WTC11 (cell line): ENCODE measurements around the gene NDST4.

ENCODE experiments used
- ARID4B ChIP-seq: sonication (generic); formaldehyde crosslinking; IDR thresholded peaks from 2 replicates; pipeline ENCODE4 v1.8.0; 2023; ENCODE audit warnings: missing genetic modification reagents, mild to moderate bottlenecking, borderline replicate concordance
- CREM ChIP-seq: sonication (generic); formaldehyde crosslinking; IDR thresholded peaks from 2 replicates; pipeline ENCODE4 v1.8.1; 2022; ENCODE audit warnings: mild to moderate bottlenecking, missing genetic modification reagents, moderate library complexity
- CTCF ChIP-seq: fragments of 200-600 bp; IDR thresholded peaks from 2 replicates; pipeline ENCODE4 v1.8.0; 2022; ENCODE audit warnings: antibody characterized with exemption
- ERG ChIP-seq: fragments of 250-450 bp; sonication (Bioruptor Pico); IDR thresholded peaks from 2 replicates; pipeline ENCODE4 v1.8.0; 2021; ENCODE audit warnings: mild to moderate bottlenecking
- ETV6 ChIP-seq: sonication (generic); formaldehyde crosslinking; IDR thresholded peaks from 2 replicates; pipeline ENCODE4 v1.8.1; 2022; ENCODE audit warnings: mild to moderate bottlenecking, missing genetic modification reagents
- FOXP4 ChIP-seq: sonication (generic); formaldehyde crosslinking; IDR thresholded peaks from 2 replicates; pipeline ENCODE4 v1.8.0; 2022; ENCODE audit warnings: mild to moderate bottlenecking, missing genetic modification reagents
- IRF1 ChIP-seq: sonication (generic); formaldehyde crosslinking; IDR thresholded peaks from 2 replicates; pipeline ENCODE4 v1.8.0; 2023; ENCODE audit warnings: missing genetic modification reagents
- MAX ChIP-seq: sonication (generic); formaldehyde crosslinking; IDR thresholded peaks from 2 replicates; pipeline ENCODE4 v1.8.0; 2022; ENCODE audit warnings: mild to moderate bottlenecking, missing genetic modification reagents
- NFE2L1 ChIP-seq: sonication (generic); formaldehyde crosslinking; IDR thresholded peaks from 2 replicates; pipeline ENCODE4 v1.8.1; 2023; ENCODE audit warnings: missing genetic modification reagents
- RELA ChIP-seq: sonication (generic); formaldehyde crosslinking; IDR thresholded peaks from 2 replicates; pipeline ENCODE4 v1.8.1; 2022; ENCODE audit warnings: missing genetic modification reagents, mild to moderate bottlenecking, borderline replicate concordance
- USF1 ChIP-seq: sonication (generic); formaldehyde crosslinking; IDR thresholded peaks from 2 replicates; pipeline ENCODE4 v1.8.0; 2022; ENCODE audit warnings: mild to moderate bottlenecking, missing genetic modification reagents
- ZBTB21 ChIP-seq: sonication (generic); formaldehyde crosslinking; IDR thresholded peaks from 2 replicates; pipeline ENCODE4 v1.8.1; 2023; ENCODE audit warnings: mild to moderate bottlenecking, missing genetic modification reagents, borderline replicate concordance
- TF ChIP-seq, protein P1 (sequence below): sonication (generic); formaldehyde crosslinking; IDR thresholded peaks from 2 replicates; pipeline ENCODE4 v1.8.1; 2022; ENCODE audit warnings: mild to moderate bottlenecking, moderate library complexity, missing genetic modification reagents

DNA sequence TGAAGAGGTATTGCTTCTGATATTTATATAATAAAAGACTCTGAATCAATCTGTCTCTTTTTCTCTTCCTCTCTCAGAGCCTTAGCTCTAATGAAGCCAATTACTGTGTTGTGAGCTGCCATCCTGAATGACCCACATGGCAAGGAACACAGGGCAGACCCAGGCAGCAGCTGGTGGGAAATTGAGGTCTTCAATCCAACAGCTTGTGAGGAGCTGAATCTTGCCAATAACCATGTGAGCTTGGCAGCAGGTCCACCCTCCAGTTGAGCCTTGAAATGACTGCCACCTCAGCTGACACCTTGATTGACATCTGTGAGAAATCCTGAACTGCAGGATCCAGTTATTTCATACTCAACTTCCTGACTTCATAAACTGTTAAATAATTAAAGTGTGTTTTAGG is 149.4 kb downstream of the NDST4 start:
- TF ChIP-seq ERG (no peak), CTCF (no peak), RELA (CRISPR knock-in tag) (no peak), ZBTB21 (CRISPR knock-in tag) (no peak), NFE2L1 (CRISPR knock-in tag) (no peak), ETV6 (no peak), USF1 (CRISPR knock-in tag) (no peak), CREM (CRISPR knock-in tag) (no peak), IRF1 (CRISPR knock-in tag) (no peak), FOXP4 (CRISPR knock-in tag) (no peak), MAX (CRISPR knock-in tag) (no peak), ARID4B (CRISPR knock-in tag) (no peak)
- TF ChIP-seq, protein P1, sequence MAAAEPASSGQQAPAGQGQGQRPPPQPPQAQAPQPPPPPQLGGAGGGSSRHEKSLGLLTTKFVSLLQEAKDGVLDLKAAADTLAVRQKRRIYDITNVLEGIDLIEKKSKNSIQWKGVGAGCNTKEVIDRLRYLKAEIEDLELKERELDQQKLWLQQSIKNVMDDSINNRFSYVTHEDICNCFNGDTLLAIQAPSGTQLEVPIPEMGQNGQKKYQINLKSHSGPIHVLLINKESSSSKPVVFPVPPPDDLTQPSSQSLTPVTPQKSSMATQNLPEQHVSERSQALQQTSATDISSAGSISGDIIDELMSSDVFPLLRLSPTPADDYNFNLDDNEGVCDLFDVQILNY (CRISPR knock-in tag) = no peak
